Upper lobe of right lung (tissue), 1 donor: ENCODE data around the gene DLG2. TPM values are rescaled to one million over a fixed set of nuclear protein-coding genes. Genes with fewer than 3 reads are reported as not detected.

Source experiments
- ATAC-seq: fragments of 200-7000 bp; cut with Tn5 transposase; one replicate; pipeline ENCODE4 v1.9.1; 2020; ENCODE audit warnings: mild to moderate bottlenecking, moderate library complexity
- DNase-seq: peaks from one replicate; pipeline ENCODE4 v3.0.0-alpha.2; 2020
- H3K27ac ChIP-seq: fragments of 200-600 bp; one replicate; pipeline ENCODE4 v1.8.0; 2022
- H3K27me3 ChIP-seq: fragments of 200-600 bp; one replicate; pipeline ENCODE4 v1.8.0; 2022; ENCODE audit warnings: mild to moderate bottlenecking
- H3K36me3 ChIP-seq: fragments of 200-600 bp; one replicate; pipeline ENCODE4 v1.8.0; 2022
- H3K4me1 ChIP-seq: fragments of 200-600 bp; one replicate; pipeline ENCODE4 v1.8.0; 2022
- H3K4me3 ChIP-seq: fragments of 200-600 bp; one replicate; pipeline ENCODE4 v1.8.0; 2022; ENCODE audit warnings: mild to moderate bottlenecking
- H3K9me3 ChIP-seq: fragments of 200-600 bp; one replicate; pipeline ENCODE4 v1.8.0; 2022
- CTCF ChIP-seq: fragments of 200-600 bp; IDR thresholded peaks from one replicate; pipeline ENCODE4 v1.8.0; 2022; ENCODE audit warnings: antibody characterized with exemption
- intact Hi-C: fragments of 100-400 bp; cut with DNase I; formaldehyde crosslinking; loops from one replicate; pipeline ENCODE4 v1.11.0; 2022
- total RNA-seq: library from RNA; stranded (reverse); fragmentation: NEBNext Ultra II Directional; extraction: Animal tissue kit (Norgen Biotek cat#: 25700); gene quantifications from one replicate; pipeline ENCODE4 v1.2.1, GENCODE V29; 2021
- donor health status: DM: no; HTN: yes; CAD: no; lungs with severe emphysema.

The DLG2 gene
- total RNA-seq, 1 donor from 2014 or later, result 9.7 TPM

DNA sequence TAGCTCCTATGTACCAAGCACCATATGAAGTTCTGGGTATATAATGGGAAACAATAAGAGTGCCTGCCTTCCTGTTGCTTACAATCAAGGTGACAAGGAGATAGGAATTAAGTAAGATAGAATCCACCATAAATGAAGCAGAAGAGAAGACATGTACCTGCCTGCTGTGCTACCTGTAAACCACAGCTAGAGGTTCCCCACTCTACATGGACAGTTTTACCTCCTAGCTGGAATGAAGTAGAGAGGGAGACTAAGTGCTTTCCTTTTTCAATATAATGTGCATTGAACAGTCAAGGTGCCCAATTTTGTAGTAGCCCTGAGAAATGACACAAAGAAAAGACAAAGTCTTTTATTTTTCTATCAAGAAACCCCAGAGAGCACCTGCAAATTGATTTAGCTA, 984.6 kb downstream of the DLG2 start:
- Histone ChIP-seq H3K9me3 (no peaks in the 10 kb centered on the region), H3K4me1 (no peaks in the 10 kb centered on the region), H3K4me3 (no peak overlapping the region), H3K27me3 (no peaks in the 10 kb centered on the region), H3K36me3 (no peaks in the 10 kb centered on the region), H3K27ac (no peak overlapping the region)
- no peak for TF ChIP-seq CTCF
- ATAC-seq (no peak), DNase-seq (no peak)
- intact Hi-C loops, result no loop called here

DNA sequence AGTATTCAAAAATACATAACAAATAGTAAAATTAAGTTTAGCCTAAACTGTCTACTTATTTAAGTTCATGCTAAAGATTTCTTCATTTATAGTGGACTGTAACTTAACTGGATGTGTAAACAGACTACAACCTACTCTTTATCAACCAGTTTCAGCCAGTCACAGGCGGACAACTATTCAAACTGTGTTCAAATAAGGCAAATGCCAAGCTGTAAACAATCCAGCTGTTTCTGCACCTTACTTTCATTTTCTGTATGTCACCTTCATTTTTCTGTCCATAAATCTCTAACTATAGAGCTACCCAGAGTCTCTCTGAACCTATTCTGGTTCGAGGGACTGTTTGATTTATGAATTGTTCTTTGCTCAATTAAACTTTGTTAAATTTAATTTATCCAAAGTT, 992.8 kb downstream of the DLG2 start:
- Histone ChIP-seq H3K4me1 (no peaks in the 10 kb centered on the region), H3K9me3 (no peaks in the 10 kb centered on the region), H3K4me3 (no peak overlapping the region), H3K27me3 (no peaks in the 10 kb centered on the region), H3K27ac (no peak overlapping the region), H3K36me3 (no peaks in the 10 kb centered on the region)
- no peak for TF ChIP-seq CTCF
- ATAC-seq (no peak), DNase-seq (no peak)
- intact Hi-C loops, result no loop called here

GRCh38 chr11:84628871-84629620, 998.1 kb downstream of the DLG2 start:
- no peak for TF ChIP-seq CTCF
- no peaks in the 10 kb centered on the region for H3K27me3 ChIP-seq
- H3K9me3 ChIP-seq, result no peaks in the 10 kb centered on the region
- H3K4me1 ChIP-seq, result no peaks in the 10 kb centered on the region
- ATAC-seq, result no peak
- no peak overlapping the region for H3K27ac ChIP-seq
- intact Hi-C loops, result no loop called here
- no peaks in the 10 kb centered on the region for H3K36me3 ChIP-seq
- no peak for DNase-seq
- H3K4me3 ChIP-seq, result no peak overlapping the region

DNA sequence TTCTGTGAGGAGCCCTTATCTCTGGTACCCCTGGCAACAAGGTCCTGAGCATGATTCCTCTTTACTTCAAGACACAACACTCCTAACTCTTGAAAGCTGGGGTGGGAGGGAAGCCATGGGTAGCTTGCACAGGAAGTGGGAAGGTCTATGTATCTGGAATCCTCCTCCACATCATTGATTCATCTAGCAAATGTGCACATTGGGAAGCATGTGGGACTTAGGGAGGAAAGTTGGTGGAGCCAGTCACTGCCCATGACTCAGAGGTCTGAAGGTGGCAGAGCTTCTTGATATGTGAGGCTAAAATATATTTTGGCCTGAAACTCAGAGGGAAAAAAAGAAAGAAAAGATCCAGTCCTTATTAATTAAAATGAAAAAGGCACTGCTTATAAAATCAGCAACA, 1000.9 kb downstream of the DLG2 start:
- intact Hi-C loops, result no loop called here
- H3K36me3 ChIP-seq, result no peaks in the 10 kb centered on the region
- no peak overlapping the region for H3K27ac ChIP-seq
- no peak for DNase-seq
- no peak for TF ChIP-seq CTCF
- no peak for ATAC-seq
- no peaks in the 10 kb centered on the region for H3K9me3 ChIP-seq
- H3K4me3 ChIP-seq, result no peak overlapping the region
- H3K27me3 ChIP-seq, result no peaks in the 10 kb centered on the region
- H3K4me1 ChIP-seq, result no peaks in the 10 kb centered on the region

- no peaks in the 10 kb centered on the region for H3K36me3 ChIP-seq
- H3K4me1 ChIP-seq, result no peaks in the 10 kb centered on the region
- H3K27me3 ChIP-seq, result no peaks in the 10 kb centered on the region
- H3K27ac ChIP-seq, result no peak overlapping the region
- no peak for ATAC-seq
- H3K9me3 ChIP-seq, result no peaks in the 10 kb centered on the region
- no peak for DNase-seq
- no peak for TF ChIP-seq CTCF
- H3K4me3 ChIP-seq, result no peak overlapping the region
- intact Hi-C loops, result no loop called here
Observed at GRCh38 chr11:84612645-84613044, 1014.5 kb downstream of the DLG2 start.

DNA sequence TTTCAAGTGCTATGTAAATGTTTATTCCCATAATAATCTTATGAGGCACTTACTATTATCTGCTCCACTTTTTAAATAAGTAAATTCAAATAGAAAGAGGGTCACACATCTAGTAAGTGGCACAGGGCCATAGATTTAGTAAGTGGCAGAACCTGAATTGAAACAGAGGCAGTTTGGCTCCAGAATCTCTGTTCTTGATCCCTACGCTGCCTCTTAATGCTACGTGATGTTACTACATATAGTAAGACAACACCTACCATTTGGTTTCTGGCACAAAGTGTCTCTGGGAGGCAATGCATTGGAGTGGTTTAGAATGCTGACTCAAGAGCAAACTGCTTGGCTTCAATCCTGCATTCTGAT, 1018.3 kb downstream of the DLG2 start:
- Histone ChIP-seq H3K4me1 (no peaks in the 10 kb centered on the region), H3K36me3 (no peaks in the 10 kb centered on the region), H3K4me3 (no peak overlapping the region), H3K9me3 (no peaks in the 10 kb centered on the region), H3K27me3 (no peaks in the 10 kb centered on the region), H3K27ac (no peak overlapping the region)
- TF ChIP-seq CTCF, result no peak
- DNase-seq (no peak), ATAC-seq (peak; percentile 79)
- intact Hi-C loops, result no loop called here
